Heart left ventricle (tissue), 16 donors: ENCODE results near the gene ANXA10. TPM values are rescaled to one million over a fixed set of nuclear protein-coding genes. Genes with fewer than 3 reads are reported as not detected.

Source experiments
- ATAC-seq, 4 donors: fragments of 200-7000 bp; cut with Tn5 transposase; one replicate each; pipeline ENCODE4 v1.9.1; 2020 to 2022; ENCODE audit warnings: moderate library complexity in 4 of 4, mild to moderate bottlenecking in 3 of 4, moderate number of reproducible peaks in 1 of 4
- DNase-seq, 5 donors: peaks; one replicate each; pipeline ENCODE4 v3.0.0-alpha.2; 2020
- H3K27ac ChIP-seq, 12 donors: fragments of 200-600 bp; sonication (generic) in 4 of 12; one replicate each; pipeline versions ENCODE4 v1.5.0 to v1.8.0; 2016 to 2022; ENCODE audit warnings: mild to moderate bottlenecking in 2 of 12
- H3K27me3 ChIP-seq, 9 donors: fragments of 200-600 bp; sonication (generic) in 2 of 9; one replicate each; pipeline versions ENCODE4 v1.5.1 to v1.8.0; 2016 to 2022; ENCODE audit warnings: mild to moderate bottlenecking in 3 of 9
- H3K36me3 ChIP-seq, 9 donors: fragments of 200-600 bp; sonication (generic) in 2 of 9; one replicate each; pipeline versions ENCODE4 v1.5.0 to v1.8.0; 2018 to 2022; ENCODE audit warnings: mild to moderate bottlenecking in 2 of 9
- H3K4me1 ChIP-seq, 12 donors: fragments of 200-600 bp; sonication (generic) in 4 of 12; one replicate each; pipeline versions ENCODE4 v1.5.0 to v1.8.0; 2016 to 2022; ENCODE audit warnings: mild to moderate bottlenecking in 3 of 12
- H3K4me3 ChIP-seq, 12 donors: fragments of 200-600 bp; sonication (generic) in 4 of 12; one replicate each; pipeline versions ENCODE4 v1.5.0 to v1.8.0; 2017 to 2022; ENCODE audit warnings: mild to moderate bottlenecking in 9 of 12, moderate library complexity in 4 of 12
- H3K9me3 ChIP-seq, 12 donors: fragments of 200-600 bp; sonication (generic) in 4 of 12; one replicate each; pipeline versions ENCODE4 v1.5.0 to v1.8.0; 2016 to 2022; ENCODE audit warnings: mild to moderate bottlenecking in 1 of 12
- POLR2A ChIP-seq, 2 donors: fragments of 450-650 bp; IDR thresholded peaks; one replicate each; pipeline ENCODE4 v1.6.1; 2017; ENCODE audit warnings: antibody characterized with exemption in 2 of 2, mild to moderate bottlenecking in 2 of 2, moderate library complexity in 2 of 2
- WGBS, 4 donors: extraction: QIAGEN DNeasy Blood & Tissue Kit in 2 of 4; methylation state at CpG; one replicate each; pipeline versions ENCODE4 v1.1.5 to v1.1.7; 2013 to 2018; 5-methylcytosine and 5-hydroxymethylcytosine counted together
- intact Hi-C, 10 donors: fragments of 100-400 bp; cut with DNase I; formaldehyde crosslinking; loops; one replicate each; pipeline versions ENCODE4 v1.11.1 to v1.14.2; 2022
- polyA plus RNA-seq, 2 donors: library from polyadenylated mRNA; stranded (reverse); fragments of 200-250 nt; gene quantifications; one replicate each; pipeline ENCODE4 v1.2.3, GENCODE V29; 2013
- total RNA-seq, 9 donors: library from RNA; depleted of rRNA in 2 of 9; stranded (reverse); fragments of >200 nt in 2 of 9; fragmentation: NEBNext Ultra II Directional in 3 of 9; extraction: Animal tissue kit (Norgen Biotek cat#: 25700) in 3 of 9; gene quantifications; one replicate each; pipeline versions ENCODE4 v1.1.0 to v1.2.4, GENCODE V29; 2016 to 2023
- TF ChIP-seq, protein P1 (sequence below), 12 donors: fragments of 200-600 bp; sonication (generic) in 4 of 12; IDR thresholded peaks; one replicate each; pipeline versions ENCODE4 v1.5.0 to v1.8.0; 2018 to 2022; ENCODE audit warnings: antibody characterized with exemption in 12 of 12, mild to moderate bottlenecking in 5 of 12
- donor health status: ischemic (EF 13 %, LVEDD 7.1; RV severe dilation, severe dysfunction).
- donor health status: healthy with polysubstance abuse.
- donor health status: DM: no; HTN: yes; CAD: no.
- donor health status: DM: no; HTN: no; CAD: no.
- donor health status: ischemic (EF 25% LVEDD 6.9; RV normal size, moderate dysfunction).
- donor health status: ischemic (EF 25% LVEDD 5.7; RV mildly dilated, moderate dysfunction).
- donor health status: healthy.
- donor health status: DM: yes; HTN: yes; CAD: no.
- donor health status: ischemic (EF 35%, LVEDD 5.7; RV mildly dilated, moderate dysfunction).
- donor health status: nonischemic (EF 11% LVEDD 7.7; RV severe dilation, severe dysfunction).
- donor health status: DM: yes; HTN: yes; CAD: no.
- donor health status: PGD.
- donor health status: ischemic (EF 29% LVEDD 5.4; RV normal size, mild dysfunction).
- donor health status: nonischemic (EF 23%, LVEDD 6.1; RV moderate dilation, normal function).

The ANXA10 gene
- total and polyA plus RNA-seq, 11 donors = not detected

- no peak for DNase-seq
- H3K4me3 ChIP-seq = no peak overlapping the region
- WGBS, 4 donors = 53 to 66% (median 58%) methylated on average over 4 of the region's 4 CpGs
- H3K9me3 ChIP-seq = peaks cover 0 to 31% (median 11%) of the 10 kb centered on the region in 12 donors
- ATAC-seq = no peak
- H3K4me1 ChIP-seq = no peaks in the 10 kb centered on the region
- no peaks in the 10 kb centered on the region for H3K27me3 ChIP-seq
- no peak for TF ChIP-seq POLR2A (IDR thresholded peaks at IDR 0.05)
- TF ChIP-seq, protein P1, sequence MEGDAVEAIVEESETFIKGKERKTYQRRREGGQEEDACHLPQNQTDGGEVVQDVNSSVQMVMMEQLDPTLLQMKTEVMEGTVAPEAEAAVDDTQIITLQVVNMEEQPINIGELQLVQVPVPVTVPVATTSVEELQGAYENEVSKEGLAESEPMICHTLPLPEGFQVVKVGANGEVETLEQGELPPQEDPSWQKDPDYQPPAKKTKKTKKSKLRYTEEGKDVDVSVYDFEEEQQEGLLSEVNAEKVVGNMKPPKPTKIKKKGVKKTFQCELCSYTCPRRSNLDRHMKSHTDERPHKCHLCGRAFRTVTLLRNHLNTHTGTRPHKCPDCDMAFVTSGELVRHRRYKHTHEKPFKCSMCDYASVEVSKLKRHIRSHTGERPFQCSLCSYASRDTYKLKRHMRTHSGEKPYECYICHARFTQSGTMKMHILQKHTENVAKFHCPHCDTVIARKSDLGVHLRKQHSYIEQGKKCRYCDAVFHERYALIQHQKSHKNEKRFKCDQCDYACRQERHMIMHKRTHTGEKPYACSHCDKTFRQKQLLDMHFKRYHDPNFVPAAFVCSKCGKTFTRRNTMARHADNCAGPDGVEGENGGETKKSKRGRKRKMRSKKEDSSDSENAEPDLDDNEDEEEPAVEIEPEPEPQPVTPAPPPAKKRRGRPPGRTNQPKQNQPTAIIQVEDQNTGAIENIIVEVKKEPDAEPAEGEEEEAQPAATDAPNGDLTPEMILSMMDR (IDR thresholded peaks at IDR 0.05) = no peak
- H3K27ac ChIP-seq = no peak overlapping the region
- intact Hi-C loops = no loop called here
- no peaks in the 10 kb centered on the region for H3K36me3 ChIP-seq
These were observed 107.1 kb downstream of the ANXA10 start for GRCh38 chr4:168199260-168199957.

DNA sequence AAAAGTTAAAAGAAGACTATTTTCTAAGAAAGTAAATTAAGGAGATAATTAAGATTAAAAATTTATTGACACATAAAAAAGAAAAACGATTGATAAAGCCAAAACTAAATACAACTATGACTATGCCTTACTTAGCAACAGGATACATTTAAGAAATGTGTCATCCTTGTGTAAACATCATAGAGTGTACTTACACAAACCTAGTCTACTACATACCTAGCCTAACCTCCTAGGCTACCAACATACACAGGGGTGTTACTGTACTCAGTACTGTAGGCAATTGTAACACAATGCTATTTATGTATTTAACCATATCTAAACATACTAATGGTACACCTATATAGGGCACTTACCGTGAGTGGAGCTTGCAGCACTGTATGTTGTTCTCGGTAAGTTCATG lies 108.3 kb downstream of the ANXA10 start:
- Histone ChIP-seq H3K4me3 (no peak overlapping the region), H3K9me3 (peaks cover 0 to 35% (median 11%) of the 10 kb centered on the region in 12 donors), H3K4me1 (no peaks in the 10 kb centered on the region), H3K27me3 (no peaks in the 10 kb centered on the region), H3K36me3 (no peaks in the 10 kb centered on the region), H3K27ac (no peak overlapping the region)
- 76 to 84% (median 79%) methylated on average over 3 of the region's 3 CpGs for WGBS, 4 donors
- intact Hi-C loops = no loop called here
- TF ChIP-seq, protein P1 (IDR thresholded peaks at IDR 0.05) = no peak
- TF ChIP-seq POLR2A (IDR thresholded peaks at IDR 0.05) = no peak
- ATAC-seq (no peak), DNase-seq (no peak)

DNA sequence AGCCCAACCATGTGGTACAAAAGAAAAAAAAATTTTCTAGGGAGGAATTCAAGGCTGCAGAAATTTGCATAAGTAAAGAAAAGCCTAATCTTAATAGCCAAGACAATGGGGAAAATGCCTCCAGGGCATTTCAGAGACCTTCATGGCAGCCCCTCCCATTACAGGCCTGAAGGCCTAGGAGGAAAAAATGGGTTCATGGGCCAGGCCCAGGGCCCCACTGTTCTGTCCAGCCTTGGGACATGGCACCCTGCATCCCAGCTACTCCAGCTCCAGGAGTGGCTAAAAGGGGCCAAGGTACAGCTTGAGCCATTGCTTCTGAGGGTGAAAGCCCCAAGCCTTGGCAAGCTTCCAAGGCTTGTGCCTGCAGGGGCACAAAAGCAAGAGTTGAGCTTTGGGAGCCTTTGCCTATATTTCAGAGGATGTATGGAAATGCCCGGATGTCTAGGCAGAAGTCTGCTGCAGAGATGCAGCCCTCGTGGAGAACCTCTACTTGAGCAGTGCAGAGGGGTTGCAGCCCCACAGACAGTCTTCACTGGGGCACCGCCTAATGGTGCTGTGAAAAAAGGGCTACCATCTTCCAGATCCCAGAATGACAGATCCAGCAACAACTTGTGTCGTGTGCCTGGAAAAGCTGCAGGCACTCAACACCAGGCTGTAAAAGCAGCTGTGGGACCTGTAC lies 111.0 kb downstream of the ANXA10 start:
- Histone ChIP-seq H3K36me3 (no peaks in the 10 kb centered on the region), H3K4me3 (no peak overlapping the region), H3K9me3 (peaks cover 0 to 34% (median 11%) of the 10 kb centered on the region in 12 donors), H3K27ac (no peak overlapping the region), H3K27me3 (no peaks in the 10 kb centered on the region), H3K4me1 (no peaks in the 10 kb centered on the region)
- intact Hi-C loops = no loop called here
- DNase-seq (no peak), ATAC-seq (no peak)
- 94 to 98% (median 95%) methylated on average over 4 of the region's 4 CpGs for WGBS, 4 donors
- TF ChIP-seq POLR2A (IDR thresholded peaks at IDR 0.05) = no peak
- TF ChIP-seq, protein P1 (IDR thresholded peaks at IDR 0.05) = no peak

GRCh38 chr4:168208957-168209614 lies 116.7 kb downstream of the ANXA10 start:
- peaks cover 0 to 22% (median under 1%) of the 10 kb centered on the region in 12 donors for H3K9me3 ChIP-seq
- ATAC-seq = no peak
- DNase-seq = no peak
- H3K27ac ChIP-seq = no peak overlapping the region
- H3K4me1 ChIP-seq = no peaks in the 10 kb centered on the region
- H3K27me3 ChIP-seq = no peaks in the 10 kb centered on the region
- intact Hi-C loops = no loop called here
- H3K36me3 ChIP-seq = no peaks in the 10 kb centered on the region
- 93 to 97% (median 95%) methylated on average over 3 of the region's 3 CpGs for WGBS, 4 donors
- no peak overlapping the region for H3K4me3 ChIP-seq
- no peak for TF ChIP-seq POLR2A (IDR thresholded peaks at IDR 0.05)
- TF ChIP-seq, protein P1 (IDR thresholded peaks at IDR 0.05) = no peak
